Endothelial cell of umbilical vein (primary cell): Measurements from ENCODE around the gene SLC36A4. TPM values are rescaled to one million over a fixed set of nuclear protein-coding genes. Genes with fewer than 3 reads are reported as not detected.

Experiments used
- BruUV-seq: library from RNA; stranded (reverse); fragments of 400-500 nt; replicated peaks from 2 replicates; lab custom pipeline; 2021; lab: Mats Ljungman, UMichigan
- CTCF ChIA-PET: fragments of 300-600, 350-600 bp; sonication (Branson Sonifier 250); formaldehyde crosslinking; loops from one replicate; lab custom pipeline; 2021; ENCODE audit warnings: antibody characterized with exemption, inconsistent platforms; lab: Charles Lee
- POLR2A ChIA-PET: fragments of 300-600, 350-600 bp; sonication (Branson Sonifier 250); formaldehyde crosslinking; loops from one replicate; lab custom pipeline; 2021; ENCODE audit warnings: antibody characterized with exemption, inconsistent platforms; lab: Charles Lee
- DNase-seq: peaks from one replicate; pipeline ENCODE4 v3.0.0-alpha.2; 2011; ENCODE audit warnings: low read depth, low spot score
- FAIRE-seq: peaks from 2 replicates; lab custom pipeline; 2011; peaks lifted over from hg19 to GRCh38; lab: Jason Lieb, UNC
- H2AFZ ChIP-seq: 2 replicates; pipeline ENCODE4 v1.6.0; 2012; ENCODE audit warnings: low read depth, low read length, control low read depth, inconsistent platforms
- H3K27ac ChIP-seq: 2 replicates; pipeline ENCODE4 v1.5.1; 2011; ENCODE audit warnings: low read depth, mild to moderate bottlenecking, control low read depth, low read length, moderate library complexity; ENCODE audit not compliant: insufficient read depth
- H3K27me3 ChIP-seq, 2 experiments: 2 replicates each; pipeline versions ENCODE4 v1.6.0 to v1.6.1; 2011; ENCODE audit warnings: low read length in 2 of 2, mixed read lengths in 1 of 2; ENCODE audit not compliant: control insufficient read depth in 2 of 2, insufficient read depth in 2 of 2
- H3K36me3 ChIP-seq, 2 experiments: 2 replicates in 1 of 2; 3 replicates in 1 of 2; pipeline ENCODE4 v1.5.1; 2011; ENCODE audit warnings: low read length in 2 of 2, mild to moderate bottlenecking in 1 of 2, moderate library complexity in 1 of 2; ENCODE audit not compliant: control insufficient read depth in 2 of 2, insufficient read depth in 2 of 2; ENCODE audit errors: extremely low read depth in 1 of 2
- H3K4me1 ChIP-seq: 3 replicates; pipeline ENCODE4 v1.5.1; 2011; ENCODE audit warnings: mild to moderate bottlenecking, low read length; ENCODE audit not compliant: control insufficient read depth, insufficient read depth; ENCODE audit errors: extremely low read depth
- H3K4me2 ChIP-seq: 2 replicates; pipeline ENCODE4 v1.6.1; 2011; ENCODE audit warnings: low read length, control low read depth, mixed read lengths; ENCODE audit not compliant: insufficient read depth
- H3K4me3 ChIP-seq, 3 experiments: fragments of 200-600 bp in 1 of 3; sonication (generic), shearing (Covaris generic) in 1 of 3; replicated peaks in 1 of 3; 2 replicates each; pipeline ENCODE4 v1.5.1; 2011 to 2016; ENCODE audit warnings: control low read depth in 3 of 3, low read length in 3 of 3, mild to moderate bottlenecking in 2 of 3, inconsistent platforms in 1 of 3, low read depth in 1 of 3, moderate library complexity in 1 of 3; ENCODE audit not compliant: insufficient read depth in 1 of 3
- H3K79me2 ChIP-seq: 2 replicates; pipeline ENCODE4 v1.6.0; 2012; ENCODE audit warnings: low read length, inconsistent platforms; ENCODE audit not compliant: control insufficient read depth, insufficient read depth
- H3K9ac ChIP-seq: replicated peaks from 2 replicates; pipeline ENCODE3; 2011; ENCODE audit warnings: low read length, control low read depth; ENCODE audit not compliant: insufficient read depth; ENCODE audit errors: extremely low read depth
- H3K9me1 ChIP-seq: replicated peaks from 3 replicates; pipeline ENCODE4 v1.6.0; 2011; ENCODE audit warnings: mild to moderate bottlenecking, low read length; ENCODE audit not compliant: control insufficient read depth, insufficient read depth; ENCODE audit errors: extremely low read depth
- H3K9me3 ChIP-seq: replicated peaks from 2 replicates; pipeline ENCODE4 v1.5.1; 2012; ENCODE audit warnings: low read length, inconsistent platforms; ENCODE audit not compliant: control insufficient read depth, insufficient read depth
- H4K20me1 ChIP-seq: replicated peaks from 2 replicates; pipeline ENCODE3; 2011; ENCODE audit warnings: mild to moderate bottlenecking, low read length; ENCODE audit not compliant: control insufficient read depth, insufficient read depth; ENCODE audit errors: extremely low read depth
- EZH2 ChIP-seq: IDR thresholded peaks from 2 replicates; pipeline ENCODE4 v1.6.1; 2012; ENCODE audit warnings: borderline replicate concordance, low read depth, mild to moderate bottlenecking, moderate library complexity, low read length, inconsistent platforms; ENCODE audit not compliant: severe bottlenecking
- FOS ChIP-seq: IDR thresholded peaks from 2 replicates; pipeline ENCODE4 v1.6.1; 2011; ENCODE audit warnings: mild to moderate bottlenecking, low read length, moderate library complexity, borderline replicate concordance; ENCODE audit not compliant: insufficient read depth
- GATA2 ChIP-seq: IDR thresholded peaks from 2 replicates; pipeline ENCODE4 v1.7.0; 2011; ENCODE audit warnings: low read depth, mild to moderate bottlenecking, moderate library complexity, mixed read lengths, low read length; ENCODE audit not compliant: insufficient read length, insufficient read depth
- JUN ChIP-seq: IDR thresholded peaks from 2 replicates; pipeline ENCODE4 v1.6.1; 2011; ENCODE audit warnings: borderline replicate concordance, low read depth; ENCODE audit not compliant: insufficient read length, insufficient read depth
- POLR2A ChIP-seq: IDR thresholded peaks from 2 replicates; pipeline ENCODE4 v1.6.1; 2012; ENCODE audit warnings: low read depth, mild to moderate bottlenecking, control low read depth, low read length
- POLR2AphosphoS5 ChIP-seq: IDR thresholded peaks from 2 replicates; pipeline ENCODE4 v1.6.1; 2012; ENCODE audit warnings: low read depth, mild to moderate bottlenecking, control low read depth, low read length, moderate library complexity; ENCODE audit not compliant: insufficient read depth
- dilution Hi-C: fragments of 300-500 bp; cut with MboI; formaldehyde crosslinking; loops from one replicate; pipeline ENCODE4 v1.15.0; 2019; ENCODE audit warnings: low sequenced_read_pairs; ENCODE audit not compliant: extremely low pct_ligation_motif_present
- intact Hi-C: fragments of 100-400 bp; cut with micrococcal nuclease; formaldehyde crosslinking; loops from one replicate; pipeline ENCODE4 v1.10.0; 2022
- polyA plus RNA-seq, 4 experiments: library from polyadenylated mRNA; depleted of rRNA in 3 of 4; stranded (reverse) in 3 of 4; unstranded in 1 of 4; fragments of >200 nt; gene quantifications; 2 replicates each; pipeline versions ENCODE4 v1.2.1 to v1.2.3, GENCODE V29; 2011 to 2012; ENCODE audit warnings: missing spikeins in 1 of 4
- total RNA-seq: library from RNA; stranded (reverse); gene quantifications from 2 replicates; pipeline ENCODE4 v1.2.3, GENCODE V29; 2021
- TF ChIP-seq, protein P1 (sequence below), 2 donors: IDR thresholded peaks; 1 replicate in 1 of 2; 2 replicates in 1 of 2; pipeline ENCODE4 v1.5.1; 2011; ENCODE audit warnings: low read length in 2 of 2, mild to moderate bottlenecking in 2 of 2, moderate library complexity in 2 of 2, control low read depth in 1 of 2, inconsistent platforms in 1 of 2, low read depth in 1 of 2; ENCODE audit not compliant: insufficient read depth in 1 of 2; ENCODE audit errors: extremely low read depth in 1 of 2
- TF ChIP-seq, protein P2 (sequence below): IDR thresholded peaks from 2 replicates; pipeline ENCODE4 v1.6.1; 2011; ENCODE audit not compliant: insufficient read depth, insufficient read length

The SLC36A4 gene
- total and polyA plus RNA-seq, 2 donors (not counting 3 experiments of a cell fraction or from before 2014, with no cell fraction given) = 8.5 to 16.8 TPM

DNA sequence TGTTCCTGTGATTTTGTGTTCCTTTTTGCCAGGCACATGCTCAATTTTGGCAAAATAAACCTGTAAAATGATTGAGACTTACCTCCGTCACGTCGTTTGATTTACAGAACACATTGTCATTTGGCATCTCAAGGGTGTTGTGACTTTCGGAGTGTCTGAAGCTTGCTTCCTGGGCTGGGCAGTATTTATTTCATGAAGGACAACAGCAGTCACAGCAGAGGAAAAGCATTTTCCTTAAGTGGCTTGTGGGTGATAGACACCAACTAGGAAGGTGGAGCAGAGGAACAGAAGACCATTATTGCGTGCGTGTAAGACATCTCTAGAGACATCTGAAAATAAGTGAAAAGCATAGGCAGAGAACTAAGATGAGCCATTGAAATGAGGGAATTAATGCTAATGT is 80.2 kb downstream of the SLC36A4 start:
- intact Hi-C loops = no loop called here
- dilution Hi-C loops = no loop called here
- Histone ChIP-seq H3K27me3 (no peaks in the 10 kb centered on the region), H3K9me3 (no peaks in the 10 kb centered on the region), H3K4me2 (no peak overlapping the region), H4K20me1 (no peaks in the 10 kb centered on the region), H3K79me2 (no peaks in the 10 kb centered on the region), H3K9me1 (no peaks in the 10 kb centered on the region), H3K36me3 (no peaks in the 10 kb centered on the region), H3K9ac (no peak overlapping the region), H3K27ac (no peak overlapping the region), H3K4me3 (no peak overlapping the region), H3K4me1 (no peaks in the 10 kb centered on the region), H2AFZ (no peak overlapping the region)
- ChIA-PET CTCF (no interaction called here), POLR2A (no interaction called here)
- TF ChIP-seq GATA2 (no peak), FOS (no peak), EZH2 (no peak), POLR2AphosphoS5 (no peak)
- FAIRE-seq = no peak
- BruUV-seq = no TSS peak
- DNase-seq = no peak

DNA sequence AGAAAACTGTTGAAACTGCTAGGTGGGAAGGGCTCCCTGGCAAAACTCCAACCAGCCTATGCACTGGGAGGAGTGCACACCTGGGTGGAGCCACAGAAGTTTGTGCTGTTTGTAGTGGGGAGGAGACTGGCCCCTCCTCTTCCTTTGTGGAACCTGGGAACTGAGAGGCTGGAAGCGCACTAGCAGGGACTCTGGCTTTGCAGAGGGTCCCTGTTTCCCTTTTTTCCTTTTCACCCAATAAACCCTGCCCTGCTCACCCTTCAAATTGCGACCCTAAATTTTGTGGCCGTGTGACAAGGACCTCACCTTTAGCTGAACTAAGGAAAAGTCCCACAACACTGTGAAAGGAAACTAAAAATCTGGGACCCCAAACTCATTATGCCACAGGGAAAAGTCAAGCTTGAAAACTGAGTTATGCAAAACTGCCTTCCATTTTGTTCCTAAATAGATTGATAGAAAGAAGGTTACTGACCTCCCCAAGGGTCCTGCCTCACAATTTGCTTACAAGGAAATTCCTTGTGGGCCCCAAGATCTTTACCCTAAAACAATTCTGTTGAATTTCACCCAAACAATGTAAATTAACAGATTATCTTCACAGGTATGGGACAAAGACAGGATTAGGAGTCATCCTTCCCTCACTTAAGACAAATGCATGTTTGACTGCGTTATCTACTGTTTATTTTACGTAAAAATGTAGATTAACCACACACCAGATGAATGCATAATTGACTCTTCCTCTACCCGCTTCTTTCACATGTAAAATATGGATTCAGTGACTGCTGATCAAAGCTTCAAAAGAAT is 81.0 kb downstream of the SLC36A4 start:
- no peak overlapping the region for H2AFZ ChIP-seq
- no peaks in the 10 kb centered on the region for H3K79me2 ChIP-seq
- POLR2A ChIA-PET = no interaction called here
- H4K20me1 ChIP-seq = no peaks in the 10 kb centered on the region
- CTCF ChIA-PET = no interaction called here
- no peak for FAIRE-seq
- H3K4me3 ChIP-seq = no peak overlapping the region
- H3K9me3 ChIP-seq = no peaks in the 10 kb centered on the region
- no TSS peak for BruUV-seq
- H3K27ac ChIP-seq = no peak overlapping the region
- no peak overlapping the region for H3K9ac ChIP-seq
- H3K9me1 ChIP-seq = no peaks in the 10 kb centered on the region
- H3K36me3 ChIP-seq = no peaks in the 10 kb centered on the region
- no peak overlapping the region for H3K4me2 ChIP-seq
- dilution Hi-C loops (no loop called here), intact Hi-C loops (no loop called here)
- no peaks in the 10 kb centered on the region for H3K4me1 ChIP-seq
- DNase-seq = no peak
- H3K27me3 ChIP-seq = no peaks in the 10 kb centered on the region
- TF ChIP-seq, protein P1, sequence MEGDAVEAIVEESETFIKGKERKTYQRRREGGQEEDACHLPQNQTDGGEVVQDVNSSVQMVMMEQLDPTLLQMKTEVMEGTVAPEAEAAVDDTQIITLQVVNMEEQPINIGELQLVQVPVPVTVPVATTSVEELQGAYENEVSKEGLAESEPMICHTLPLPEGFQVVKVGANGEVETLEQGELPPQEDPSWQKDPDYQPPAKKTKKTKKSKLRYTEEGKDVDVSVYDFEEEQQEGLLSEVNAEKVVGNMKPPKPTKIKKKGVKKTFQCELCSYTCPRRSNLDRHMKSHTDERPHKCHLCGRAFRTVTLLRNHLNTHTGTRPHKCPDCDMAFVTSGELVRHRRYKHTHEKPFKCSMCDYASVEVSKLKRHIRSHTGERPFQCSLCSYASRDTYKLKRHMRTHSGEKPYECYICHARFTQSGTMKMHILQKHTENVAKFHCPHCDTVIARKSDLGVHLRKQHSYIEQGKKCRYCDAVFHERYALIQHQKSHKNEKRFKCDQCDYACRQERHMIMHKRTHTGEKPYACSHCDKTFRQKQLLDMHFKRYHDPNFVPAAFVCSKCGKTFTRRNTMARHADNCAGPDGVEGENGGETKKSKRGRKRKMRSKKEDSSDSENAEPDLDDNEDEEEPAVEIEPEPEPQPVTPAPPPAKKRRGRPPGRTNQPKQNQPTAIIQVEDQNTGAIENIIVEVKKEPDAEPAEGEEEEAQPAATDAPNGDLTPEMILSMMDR (IDR thresholded peaks at IDR 0.05; ENCODE audit: extremely low read depth in 1 of 2, insufficient read depth in 1 of 2, low read depth in 1 of 2, low read length in 2 of 2) = no peak
- TF ChIP-seq POLR2AphosphoS5 = no peak
- TF ChIP-seq GATA2 = no peak
- TF ChIP-seq EZH2 = no peak
- no peak for TF ChIP-seq JUN
- TF ChIP-seq, protein P2, sequence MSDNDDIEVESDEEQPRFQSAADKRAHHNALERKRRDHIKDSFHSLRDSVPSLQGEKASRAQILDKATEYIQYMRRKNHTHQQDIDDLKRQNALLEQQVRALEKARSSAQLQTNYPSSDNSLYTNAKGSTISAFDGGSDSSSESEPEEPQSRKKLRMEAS = no peak
- no peak for TF ChIP-seq POLR2A
